Parathyroid adenoma (tissue), 2 donors: ENCODE data around the gene IL1RL2.

Source experiments
- H2AFZ ChIP-seq: fragments of 300-600 bp; sonication (generic); one replicate; pipeline ENCODE4 v1.7.0; 2017; ENCODE audit warnings: antibody characterized with exemption, mild to moderate bottlenecking
- H3K27ac ChIP-seq: fragments of 300-600 bp; sonication (generic); one replicate; pipeline ENCODE4 v1.7.0; 2017
- H3K27me3 ChIP-seq: fragments of 300-600 bp; sonication (generic); one replicate; pipeline ENCODE4 v1.7.0; 2017; ENCODE audit warnings: low read length; ENCODE audit not compliant: control insufficient read depth, insufficient read depth
- H3K36me3 ChIP-seq: fragments of 300-600 bp; sonication (generic); one replicate; pipeline ENCODE4 v1.7.0; 2017; ENCODE audit warnings: low read length; ENCODE audit not compliant: control insufficient read depth, insufficient read depth
- H3K4me1 ChIP-seq: fragments of 300-600 bp; sonication (generic); one replicate; pipeline ENCODE4 v1.7.0; 2017; ENCODE audit warnings: control low read depth
- H3K4me2 ChIP-seq: fragments of 300-600 bp; sonication (generic); one replicate; pipeline ENCODE4 v1.7.0; 2017; ENCODE audit warnings: low read length
- H3K4me3 ChIP-seq: fragments of 300-600 bp; sonication (generic); one replicate; pipeline ENCODE4 v1.7.0; 2017; ENCODE audit warnings: low read depth, low read length
- H3K79me2 ChIP-seq: fragments of 300-600 bp; sonication (generic); one replicate; pipeline ENCODE4 v1.7.0; 2017; ENCODE audit warnings: control low read depth
- H3K9ac ChIP-seq: fragments of 300-600 bp; sonication (generic); one replicate; pipeline ENCODE4 v1.7.0; 2017; ENCODE audit warnings: mild to moderate bottlenecking
- H3K9me3 ChIP-seq: fragments of 300-600 bp; sonication (generic); one replicate; pipeline ENCODE4 v1.7.0; 2017; ENCODE audit warnings: low read length; ENCODE audit not compliant: control insufficient read depth
- TF ChIP-seq, protein P1 (sequence below): fragments of 300-600 bp; sonication (generic); IDR thresholded peaks from one replicate; pipeline ENCODE4 v1.7.0; 2017; ENCODE audit warnings: antibody characterized with exemption, mild to moderate bottlenecking
- donor health status: primary hyperparathyroidism.

The IL1RL2 gene

DNA sequence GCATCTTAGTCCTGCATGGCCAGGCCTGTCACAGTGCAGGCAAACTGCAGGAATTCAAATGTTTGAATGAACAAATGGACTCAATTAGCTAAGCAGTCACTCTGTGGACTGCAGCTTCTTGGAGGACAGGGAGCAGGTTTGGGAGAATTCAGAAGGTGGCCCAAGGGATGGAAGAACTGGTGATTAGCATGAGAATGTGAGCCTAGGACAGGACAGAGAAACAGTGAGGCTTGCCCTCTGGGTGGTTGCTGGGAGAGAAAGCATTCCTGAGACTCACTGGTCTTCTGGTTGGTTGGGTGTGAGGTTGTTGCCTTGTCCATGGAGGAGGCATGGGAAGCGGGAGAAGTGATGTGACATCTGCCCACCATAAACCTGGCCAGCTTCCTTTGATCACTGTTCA is 13.7 kb downstream of the IL1RL2 start:
- Histone ChIP-seq H3K4me1 (no peaks in the 10 kb centered on the region), H3K9ac (no peak overlapping the region), H3K27ac (no peak overlapping the region), H3K9me3 (no peaks in the 10 kb centered on the region), H3K4me2 (no peak overlapping the region), H3K27me3 (no peaks in the 10 kb centered on the region), H3K4me3 (no peak overlapping the region), H3K36me3 (no peaks in the 10 kb centered on the region), H3K79me2 (no peaks in the 10 kb centered on the region), H2AFZ (no peak overlapping the region)
- TF ChIP-seq, protein P1, sequence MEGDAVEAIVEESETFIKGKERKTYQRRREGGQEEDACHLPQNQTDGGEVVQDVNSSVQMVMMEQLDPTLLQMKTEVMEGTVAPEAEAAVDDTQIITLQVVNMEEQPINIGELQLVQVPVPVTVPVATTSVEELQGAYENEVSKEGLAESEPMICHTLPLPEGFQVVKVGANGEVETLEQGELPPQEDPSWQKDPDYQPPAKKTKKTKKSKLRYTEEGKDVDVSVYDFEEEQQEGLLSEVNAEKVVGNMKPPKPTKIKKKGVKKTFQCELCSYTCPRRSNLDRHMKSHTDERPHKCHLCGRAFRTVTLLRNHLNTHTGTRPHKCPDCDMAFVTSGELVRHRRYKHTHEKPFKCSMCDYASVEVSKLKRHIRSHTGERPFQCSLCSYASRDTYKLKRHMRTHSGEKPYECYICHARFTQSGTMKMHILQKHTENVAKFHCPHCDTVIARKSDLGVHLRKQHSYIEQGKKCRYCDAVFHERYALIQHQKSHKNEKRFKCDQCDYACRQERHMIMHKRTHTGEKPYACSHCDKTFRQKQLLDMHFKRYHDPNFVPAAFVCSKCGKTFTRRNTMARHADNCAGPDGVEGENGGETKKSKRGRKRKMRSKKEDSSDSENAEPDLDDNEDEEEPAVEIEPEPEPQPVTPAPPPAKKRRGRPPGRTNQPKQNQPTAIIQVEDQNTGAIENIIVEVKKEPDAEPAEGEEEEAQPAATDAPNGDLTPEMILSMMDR = no peak

DNA sequence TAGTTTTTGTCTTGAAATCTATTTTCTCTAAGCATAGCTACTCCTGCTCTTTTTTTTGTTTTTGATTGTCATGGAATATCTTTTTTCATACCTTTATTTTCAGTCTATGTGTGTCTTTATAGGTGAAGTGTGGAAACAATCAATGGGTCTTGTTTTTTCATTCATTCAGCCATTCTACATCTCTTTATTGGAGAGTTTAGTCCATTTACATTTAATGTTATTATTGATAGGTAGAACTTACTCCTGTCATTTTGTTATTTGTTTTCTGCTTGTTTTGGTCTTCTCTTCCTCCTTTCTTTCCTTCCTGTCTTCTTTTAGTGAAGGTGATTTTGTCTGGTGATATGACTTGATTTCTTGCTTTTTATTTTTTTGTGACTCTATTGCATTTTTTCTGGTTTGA is 17.8 kb downstream of the IL1RL2 start:
- no peaks in the 10 kb centered on the region for H3K9me3 ChIP-seq
- no peaks in the 10 kb centered on the region for H3K36me3 ChIP-seq
- peaks cover 4% of the 10 kb centered on the region for H3K4me1 ChIP-seq
- TF ChIP-seq, protein P1 = no peak
- no peak overlapping the region for H3K4me3 ChIP-seq
- no peak overlapping the region for H3K9ac ChIP-seq
- H3K79me2 ChIP-seq = no peaks in the 10 kb centered on the region
- H3K4me2 ChIP-seq = no peak overlapping the region
- H3K27ac ChIP-seq = no peak overlapping the region
- no peaks in the 10 kb centered on the region for H3K27me3 ChIP-seq
- H2AFZ ChIP-seq = no peak overlapping the region

DNA sequence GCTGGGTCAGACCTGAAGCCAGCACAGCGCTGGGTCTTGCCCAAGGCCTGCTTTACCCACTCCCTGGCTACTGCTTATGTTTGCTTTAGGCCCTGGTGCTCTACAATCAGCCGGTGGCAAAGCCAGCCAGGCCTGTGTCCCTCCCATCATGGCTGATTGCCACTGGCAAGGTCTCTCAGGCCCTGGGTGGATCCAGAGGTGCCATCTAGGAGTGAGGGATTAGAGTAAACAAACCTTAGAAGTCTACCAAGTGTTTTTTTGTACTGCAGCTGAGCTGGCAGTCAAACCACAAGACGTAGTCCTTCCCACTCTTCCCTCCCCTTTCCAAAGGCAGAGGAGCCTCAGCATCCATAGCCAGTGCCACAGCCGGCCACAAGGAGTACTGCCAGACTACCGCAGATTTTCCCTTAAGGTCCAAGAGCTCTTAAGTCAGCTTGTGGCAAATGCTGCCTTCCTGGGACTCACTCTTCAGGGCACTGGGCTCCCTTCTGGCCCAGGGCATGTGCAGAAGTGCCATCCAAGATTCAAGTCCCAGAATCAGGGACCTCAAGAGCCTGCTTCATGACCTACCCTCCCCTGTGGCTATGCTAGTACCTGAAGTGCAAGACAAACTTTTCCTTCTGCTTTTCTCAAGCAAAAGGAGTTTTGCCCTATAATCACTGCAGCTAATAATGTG is 20.0 kb downstream of the IL1RL2 start:
- Histone ChIP-seq H3K4me2 (no peak overlapping the region), H3K27ac (peak overlapping the region; percentile 45), H2AFZ (peak overlapping the region; percentile 23), H3K9me3 (no peaks in the 10 kb centered on the region), H3K4me3 (no peak overlapping the region), H3K9ac (no peak overlapping the region), H3K79me2 (no peaks in the 10 kb centered on the region), H3K4me1 (peaks cover 4% of the 10 kb centered on the region), H3K36me3 (no peaks in the 10 kb centered on the region), H3K27me3 (no peaks in the 10 kb centered on the region)
- TF ChIP-seq, protein P1 = no peak

DNA sequence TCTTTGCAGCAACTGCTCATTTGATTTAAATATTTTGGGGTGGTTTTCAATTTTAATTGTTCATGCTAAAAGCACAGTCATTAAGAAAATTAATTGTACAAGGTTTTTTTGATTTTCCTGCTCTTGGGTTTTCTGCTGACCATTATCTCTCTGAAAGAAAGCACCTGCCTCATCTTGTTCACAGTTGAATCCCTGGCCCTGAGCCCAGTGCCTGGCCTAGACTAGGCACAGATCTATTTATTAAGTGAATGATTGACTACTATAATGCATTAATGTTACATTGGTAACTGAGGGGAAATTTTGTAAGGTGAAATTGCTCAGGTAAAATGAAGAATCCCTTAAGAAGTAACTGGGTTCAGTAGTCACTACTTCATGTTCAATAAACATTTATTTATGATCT is 22.0 kb downstream of the IL1RL2 start:
- Histone ChIP-seq H3K9ac (no peak overlapping the region), H3K27ac (no peak overlapping the region)
- TF ChIP-seq, protein P1 = no peak

DNA sequence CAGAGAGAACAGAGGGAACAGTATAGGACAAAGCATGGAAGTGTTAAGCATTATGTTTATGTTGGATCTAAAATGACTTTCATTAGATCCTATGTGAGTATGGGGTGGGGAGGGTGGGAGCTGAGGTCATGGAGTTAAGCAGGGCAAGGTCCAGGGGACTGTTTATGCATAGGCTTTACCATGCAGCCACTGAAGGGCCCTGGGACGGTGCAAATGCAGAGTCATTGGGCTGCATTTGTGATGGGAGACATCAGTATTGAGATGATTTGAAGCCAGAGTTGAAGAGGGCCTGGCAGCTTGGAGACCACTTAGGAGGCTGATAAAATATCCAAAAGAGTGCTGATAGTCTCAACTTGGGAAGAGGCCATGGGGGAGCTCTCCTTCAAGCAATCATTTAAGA is 22.7 kb downstream of the IL1RL2 start:
- no peak overlapping the region for H2AFZ ChIP-seq
- TF ChIP-seq, protein P1 = no peak
- H3K4me3 ChIP-seq = no peak overlapping the region
- no peak overlapping the region for H3K27ac ChIP-seq
- no peak overlapping the region for H3K4me2 ChIP-seq
- no peak overlapping the region for H3K9ac ChIP-seq
- H3K27me3 ChIP-seq = no peaks in the 10 kb centered on the region
- H3K36me3 ChIP-seq = no peaks in the 10 kb centered on the region
- H3K4me1 ChIP-seq = peaks cover 4% of the 10 kb centered on the region
- no peaks in the 10 kb centered on the region for H3K9me3 ChIP-seq
- no peaks in the 10 kb centered on the region for H3K79me2 ChIP-seq

More for the DNA sequence above, 22.0 kb downstream of the IL1RL2 start:
- Histone ChIP-seq H2AFZ (no peak overlapping the region), H3K27me3 (no peaks in the 10 kb centered on the region), H3K9me3 (no peaks in the 10 kb centered on the region), H3K4me3 (no peak overlapping the region), H3K4me2 (no peak overlapping the region), H3K79me2 (no peaks in the 10 kb centered on the region), H3K4me1 (peaks cover 4% of the 10 kb centered on the region), H3K36me3 (no peaks in the 10 kb centered on the region)
